ENCODE measurements around the gene TP53INP2.
"Not testable (repeated sequence)": the region's sequence is repeated elsewhere in the genome, so short reads cannot be mapped to it uniquely, and the experiment has no call there.

The TP53INP2 gene

DNA sequence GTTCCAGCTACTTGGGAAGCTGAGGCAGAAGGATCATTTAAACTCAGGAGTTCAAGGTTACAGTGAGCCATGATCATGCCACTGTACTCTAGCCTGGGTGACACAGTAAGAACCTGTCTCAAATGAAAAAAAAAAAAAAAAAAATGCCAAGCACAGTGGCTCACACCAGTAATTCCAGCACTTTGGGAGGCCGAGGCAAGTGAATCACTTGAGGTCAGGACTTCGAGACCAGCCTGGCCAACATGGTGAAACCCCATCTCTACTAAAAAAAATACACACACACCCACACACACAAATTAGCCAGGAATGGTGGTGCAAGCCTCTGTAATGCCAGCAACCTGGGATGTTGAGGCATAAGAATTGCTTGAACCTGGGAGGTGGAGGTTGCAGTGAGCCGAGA lies 18.4 kb downstream of the TP53INP2 start:
- DNase-seq (ENCODE audit: low read depth), result not testable (repeated sequence)

DNA sequence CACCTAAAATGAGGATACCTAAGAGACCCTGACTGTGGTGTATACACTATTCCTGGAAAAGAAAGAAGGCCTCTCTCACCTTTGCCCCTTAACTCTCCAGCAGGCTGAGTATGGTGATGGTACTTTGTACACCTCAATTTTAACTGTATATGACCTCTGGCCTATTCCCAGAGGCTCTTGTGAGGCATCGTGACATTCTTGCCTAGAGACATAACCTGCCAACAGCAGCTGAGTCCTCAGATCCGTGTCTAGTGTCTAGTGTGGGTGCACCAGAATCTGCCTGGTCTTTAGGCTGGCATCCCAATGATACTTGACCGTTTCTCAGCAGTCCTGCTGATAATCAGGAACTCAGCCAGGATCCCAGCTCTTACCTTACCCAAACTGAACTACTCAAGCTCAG lies 20.0 kb downstream of the TP53INP2 start:
- no peak for DNase-seq (ENCODE audit: low read depth)

DNA sequence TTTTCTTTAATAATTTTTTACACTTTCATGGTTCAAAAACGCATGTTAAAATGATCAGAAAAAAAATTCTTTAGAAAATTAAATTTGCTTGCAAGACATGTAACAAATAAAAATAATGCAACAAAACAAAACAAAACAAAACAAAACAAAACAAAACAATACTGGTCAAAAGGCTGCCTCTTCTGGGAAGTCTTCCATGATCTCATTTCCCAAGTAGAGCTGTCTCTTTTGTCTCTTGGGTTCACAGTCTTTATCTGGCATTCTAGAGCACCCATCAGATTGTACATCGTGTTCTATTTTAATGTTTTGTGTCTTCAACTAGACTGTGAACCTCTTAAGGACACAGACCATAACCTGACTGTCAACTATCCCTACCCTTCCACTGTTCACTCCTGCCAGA lies 25.3 kb downstream of the TP53INP2 start:
- DNase-seq (ENCODE audit: low read depth), result no peak

DNA sequence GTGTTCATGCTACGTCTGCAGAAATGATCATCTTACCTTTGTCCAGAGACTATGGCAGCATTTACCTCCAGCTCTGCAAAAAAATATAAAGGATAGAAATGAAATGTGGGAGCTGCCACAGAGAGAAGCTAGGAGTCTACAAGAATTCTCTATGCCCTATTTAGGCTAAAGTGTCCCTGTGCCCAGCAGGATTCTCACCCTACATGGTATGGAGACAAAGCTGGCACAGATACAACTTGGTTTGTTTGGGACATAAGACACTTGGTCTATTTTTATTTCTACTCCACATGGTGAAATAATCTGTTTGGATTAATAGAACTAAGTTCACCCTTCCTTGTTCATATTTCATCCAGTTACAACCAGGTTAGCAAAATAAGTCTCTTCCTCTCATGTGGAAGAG lies 28.4 kb downstream of the TP53INP2 start:
- no peak for DNase-seq (ENCODE audit: low read depth)

DNA sequence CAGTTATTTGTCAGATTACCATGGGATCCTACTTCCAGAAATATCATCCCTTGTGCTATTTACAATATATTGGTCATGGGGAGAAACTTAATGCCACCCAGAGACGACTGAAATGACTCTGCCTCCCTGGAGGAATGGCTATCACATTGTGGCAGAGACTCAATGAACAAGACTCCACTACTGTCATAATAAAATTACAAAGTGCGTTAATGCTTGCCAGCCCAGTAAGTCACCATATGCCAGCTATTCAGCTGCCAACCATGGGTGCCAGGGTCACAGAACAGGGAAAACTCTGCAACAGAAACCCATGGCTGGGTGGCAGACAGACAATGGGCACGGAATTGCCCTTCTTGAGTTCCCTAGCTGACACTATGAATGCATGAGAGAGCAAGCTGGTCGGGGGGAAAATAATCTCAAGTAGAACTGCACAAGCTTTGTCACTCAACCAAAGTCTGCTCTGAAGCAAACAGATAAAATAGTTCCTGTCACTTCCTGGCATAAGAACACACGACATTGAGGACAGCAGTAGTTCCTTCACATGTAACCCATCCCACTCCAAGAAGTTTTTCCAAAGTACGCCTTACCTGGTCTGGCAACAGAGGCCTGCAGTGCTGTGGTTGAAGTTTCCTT lies 32.1 kb downstream of the TP53INP2 start:
- no peak for DNase-seq (ENCODE audit: low read depth)

DNA sequence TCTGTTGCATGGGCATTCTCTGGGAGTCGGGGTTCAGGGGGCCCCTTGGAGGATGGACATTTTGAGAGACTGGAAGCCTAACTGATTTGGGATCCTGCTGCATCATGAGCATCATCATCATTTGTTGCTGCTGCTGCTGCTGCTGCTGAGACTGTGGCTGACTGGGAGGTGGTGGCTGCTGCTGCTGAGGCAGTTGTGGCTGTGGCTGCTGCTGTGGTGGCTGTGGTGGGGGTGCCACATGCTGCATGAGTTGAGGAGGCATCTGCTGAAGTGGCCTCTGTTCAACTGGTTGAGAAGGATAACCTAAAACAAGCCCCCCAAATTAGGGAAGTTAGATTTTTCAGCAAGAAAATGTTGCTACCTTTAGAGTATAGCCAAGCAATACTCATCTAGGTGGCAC lies 38.9 kb downstream of the TP53INP2 start:
- no peak for DNase-seq (ENCODE audit: low read depth)

DNA sequence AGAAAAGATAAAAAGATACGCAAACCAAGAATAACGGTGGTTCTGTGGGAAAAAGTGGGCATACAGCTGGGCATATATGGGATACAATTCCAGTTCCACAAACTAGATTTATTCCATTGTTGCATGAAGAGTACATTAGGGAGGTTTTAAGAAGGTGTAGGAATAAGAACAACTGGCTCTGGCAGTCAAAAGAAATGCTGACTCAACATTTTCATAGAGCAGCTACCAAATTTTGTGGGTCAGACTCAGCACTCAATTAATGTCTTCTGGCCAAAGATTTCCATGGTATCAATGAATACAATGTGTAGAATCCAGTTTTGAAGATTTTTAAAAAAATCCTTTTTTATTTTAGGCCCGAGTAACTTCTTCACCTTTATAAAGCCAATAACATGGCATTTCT lies 40.2 kb downstream of the TP53INP2 start:
- no peak for DNase-seq (ENCODE audit: low read depth)

DNA sequence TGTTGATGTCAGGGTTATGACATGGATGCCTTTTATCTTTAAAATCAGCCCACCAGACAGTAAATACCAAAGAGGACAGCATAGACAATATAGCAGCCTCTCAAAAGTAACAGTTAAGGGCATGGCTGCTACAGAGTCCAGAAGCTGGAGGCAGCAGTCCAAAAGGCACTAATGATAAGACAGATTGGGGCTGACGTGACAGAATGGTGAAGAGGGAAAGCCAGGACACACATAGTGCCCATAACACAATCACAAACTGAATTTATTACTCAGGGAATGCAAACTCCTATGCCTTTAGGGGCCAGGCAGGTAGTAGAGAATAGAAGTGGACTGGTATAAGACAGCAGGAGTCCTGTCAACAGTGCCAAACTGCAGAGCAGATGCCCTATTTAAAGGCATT lies 40.7 kb downstream of the TP53INP2 start:
- no peak for DNase-seq (ENCODE audit: low read depth)

DNA sequence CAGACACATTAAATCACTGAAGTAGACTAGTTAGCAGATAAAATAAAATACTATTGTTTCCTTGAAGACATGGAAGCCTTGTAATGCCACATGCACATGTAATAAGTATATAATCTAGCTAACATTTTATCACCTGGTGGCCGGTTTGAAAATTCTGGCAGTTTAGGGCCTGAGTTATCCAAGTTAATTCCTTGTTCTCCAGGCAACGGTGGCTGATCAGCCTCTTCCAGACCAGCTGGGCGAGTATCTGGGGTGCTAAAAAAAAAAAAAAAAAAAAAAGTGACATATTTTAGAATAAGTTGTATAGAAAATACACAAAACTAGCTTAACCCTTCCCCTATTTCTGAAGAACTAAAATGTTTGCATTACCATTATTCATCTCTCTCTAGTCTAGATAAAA lies 42.5 kb downstream of the TP53INP2 start:
- no peak for DNase-seq (ENCODE audit: low read depth)

DNA sequence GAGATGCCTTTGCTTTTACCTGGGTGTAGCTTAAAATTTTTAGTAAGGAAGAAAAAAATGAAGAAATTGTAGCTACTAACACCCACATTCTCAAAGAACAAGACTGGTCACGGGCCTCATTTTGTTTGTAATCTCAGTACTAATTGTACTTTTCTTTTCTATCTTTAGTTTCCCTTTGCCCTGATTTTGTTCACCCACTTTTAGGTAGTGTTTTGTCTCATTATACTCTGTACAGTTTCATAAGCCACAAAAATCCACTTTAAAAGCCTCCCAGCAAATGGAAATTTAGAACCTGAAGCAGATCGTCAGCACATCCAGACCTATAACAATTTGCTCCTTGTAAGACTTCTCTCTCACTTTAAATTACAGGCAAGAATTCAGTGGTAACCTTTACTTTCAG lies 43.3 kb downstream of the TP53INP2 start:
- no peak for DNase-seq (ENCODE audit: low read depth)

DNA sequence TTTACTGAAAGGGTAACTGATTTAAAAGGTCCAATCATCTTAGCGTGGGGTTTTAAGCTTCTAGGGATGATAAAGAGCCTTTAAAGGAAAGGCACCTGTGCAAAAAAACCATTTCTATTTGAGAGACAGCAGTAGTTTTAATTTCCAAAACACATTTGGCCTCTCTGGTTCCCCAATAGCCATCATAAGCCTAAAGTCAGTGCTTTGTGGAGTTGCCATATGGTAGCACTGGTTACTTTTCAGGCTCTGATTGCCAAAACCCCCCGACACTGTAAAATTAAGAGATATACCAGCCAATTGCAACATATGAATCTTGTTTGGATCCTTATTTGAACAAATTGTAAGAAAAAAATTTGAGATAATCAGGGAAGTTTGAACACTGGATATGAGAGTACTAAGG lies 44.6 kb downstream of the TP53INP2 start:
- no peak for DNase-seq (ENCODE audit: low read depth)

DNA sequence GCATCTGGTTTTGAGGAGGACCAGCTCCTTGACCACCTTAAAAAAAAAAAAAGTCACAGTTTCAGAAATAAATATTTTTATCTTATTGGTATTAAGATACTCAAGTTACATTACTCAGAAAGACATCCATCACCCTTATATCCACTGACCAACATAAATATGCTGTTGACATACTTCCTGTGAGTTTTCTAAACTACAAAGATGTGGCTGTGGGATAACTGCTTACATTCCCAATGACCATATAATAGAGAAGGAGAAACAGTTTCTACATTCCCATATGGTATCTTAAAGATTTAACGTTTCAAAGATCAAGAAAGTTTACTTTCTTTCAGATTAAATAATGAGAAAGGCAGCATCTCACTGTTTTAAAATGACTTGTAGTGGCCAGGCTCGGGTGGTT lies 46.3 kb downstream of the TP53INP2 start:
- no peak for DNase-seq (ENCODE audit: low read depth)

DNA sequence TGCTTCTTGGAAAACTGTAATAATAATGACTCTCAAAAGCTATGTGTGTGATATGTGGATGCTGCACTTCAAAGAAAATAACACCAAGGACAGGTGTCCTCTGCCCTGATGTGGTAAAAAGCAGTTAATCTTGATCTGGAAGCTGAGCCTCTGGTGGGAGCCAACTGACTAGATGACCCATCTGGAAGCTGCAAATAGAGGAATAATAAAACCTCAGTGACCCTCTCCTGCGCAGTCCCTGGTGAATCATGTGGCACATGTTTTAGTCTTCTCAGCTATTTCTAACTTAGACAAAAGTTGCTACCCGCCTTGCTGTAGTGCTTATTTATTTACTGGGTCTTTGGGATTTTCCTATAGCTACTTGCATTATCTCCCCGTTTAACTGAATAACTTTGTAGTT lies 47.3 kb downstream of the TP53INP2 start:
- DNase-seq (ENCODE audit: low read depth), result no peak

DNA sequence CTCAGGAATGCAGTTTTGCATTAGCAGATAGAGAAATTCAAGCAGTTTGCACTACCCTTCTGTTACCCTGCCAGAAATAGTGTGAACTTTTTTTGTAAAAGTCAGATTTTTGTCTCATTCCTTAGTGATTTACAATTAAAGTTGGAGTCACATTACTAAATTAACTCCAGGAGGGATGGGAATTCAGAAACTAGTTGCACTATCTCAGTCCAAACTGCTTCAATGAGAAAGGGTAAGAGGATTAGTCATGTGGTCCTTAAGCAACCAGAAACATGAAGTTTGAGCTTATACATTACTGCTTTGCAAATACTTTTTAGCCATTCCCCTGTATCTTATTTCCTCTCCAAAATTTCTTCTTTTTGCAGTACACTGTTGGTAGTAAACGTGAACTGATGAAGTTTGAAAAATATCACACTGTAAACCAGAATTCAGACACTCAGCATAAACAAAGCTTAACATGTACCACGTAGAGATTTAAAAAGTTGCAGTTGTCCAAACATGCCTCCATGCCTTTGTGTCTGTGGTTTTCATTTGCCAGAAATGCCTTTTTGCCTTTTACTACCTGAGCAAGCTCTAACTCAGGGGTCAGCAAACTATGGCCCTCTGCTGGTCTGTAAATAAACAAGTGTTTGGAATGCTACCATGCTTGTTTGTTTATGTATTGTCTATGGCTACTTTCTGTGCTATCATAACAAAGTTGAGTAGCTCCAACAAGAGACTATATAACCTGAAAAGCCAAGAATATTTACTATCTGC lies 49.7 kb downstream of the TP53INP2 start:
- DNase-seq (ENCODE audit: low read depth), result no peak

DNA sequence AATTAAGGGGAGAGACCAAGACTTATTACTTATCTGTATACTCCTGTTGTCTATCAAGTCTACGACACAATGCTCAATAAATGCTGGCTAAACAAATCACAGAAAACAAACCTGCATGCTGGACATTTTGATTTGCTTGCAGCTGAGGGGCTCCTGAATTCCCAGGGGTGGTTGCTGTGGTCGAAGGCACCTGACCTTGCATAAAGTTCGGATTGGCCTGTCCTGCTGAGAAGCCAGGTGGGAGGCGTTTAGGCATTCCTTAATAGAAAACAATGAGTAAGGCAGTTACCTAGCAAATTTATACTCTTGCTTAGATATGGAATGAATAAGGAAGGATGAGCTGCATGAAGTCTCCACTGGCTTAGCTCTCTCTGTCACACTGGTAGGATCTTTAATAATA lies 50.5 kb downstream of the TP53INP2 start:
- no peak for DNase-seq (ENCODE audit: low read depth)

DNA sequence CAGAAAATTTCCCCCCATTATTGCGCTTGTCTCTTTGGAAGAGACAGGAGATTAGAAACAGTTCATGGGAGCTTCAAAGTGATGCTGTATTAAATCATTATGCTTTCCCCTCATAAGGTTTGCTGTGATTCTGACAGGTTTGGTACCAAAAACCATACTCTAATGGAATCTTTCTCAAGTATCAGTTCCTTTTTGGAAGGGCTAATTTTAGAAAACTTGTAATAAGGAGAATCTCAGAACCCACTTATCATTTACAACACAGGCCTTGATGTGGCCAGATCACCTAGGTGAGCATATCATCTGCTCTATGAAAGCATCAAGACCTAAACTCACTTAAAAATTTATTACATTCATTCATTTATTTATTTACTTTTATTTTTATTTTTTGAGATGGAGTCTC lies 51.2 kb downstream of the TP53INP2 start:
- DNase-seq (ENCODE audit: low read depth), result no peak

DNA sequence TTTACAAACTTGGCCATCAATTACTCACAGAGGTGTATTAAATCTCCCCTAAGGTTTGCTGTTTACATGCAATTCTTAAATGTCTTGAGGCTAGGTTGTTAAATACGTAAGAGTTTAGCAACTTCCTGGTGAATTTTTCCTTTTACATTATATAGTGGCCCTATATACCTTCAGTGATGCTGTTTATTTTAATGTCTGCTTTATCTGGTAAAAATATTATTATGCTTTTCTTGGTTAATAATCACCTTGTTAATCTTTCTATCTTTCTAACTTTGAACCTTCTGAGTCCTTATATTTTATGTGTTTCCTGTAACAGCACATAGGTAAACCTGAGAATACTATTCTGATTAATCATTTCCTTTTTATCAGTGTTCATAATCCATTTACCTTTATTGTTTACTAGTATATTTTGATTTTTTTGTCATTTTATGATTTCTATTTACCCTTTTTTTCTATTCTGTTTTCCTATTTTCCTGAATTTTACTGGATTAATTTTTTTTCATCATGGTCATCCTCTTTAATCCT lies 57.9 kb downstream of the TP53INP2 start:
- no peak for DNase-seq (ENCODE audit: low read depth)

Measured in activated T-helper 1 cell treated with Interleukin-2 at 50 U/mL for 16 hours (primary cell).